ENCODE results near the gene NEBL. TPM values are rescaled to one million over a fixed set of nuclear protein-coding genes. Genes with fewer than 3 reads are reported as not detected.

The NEBL gene
- total RNA-seq, 1 donor from 2014 or later, result 2.0 TPM

DNA sequence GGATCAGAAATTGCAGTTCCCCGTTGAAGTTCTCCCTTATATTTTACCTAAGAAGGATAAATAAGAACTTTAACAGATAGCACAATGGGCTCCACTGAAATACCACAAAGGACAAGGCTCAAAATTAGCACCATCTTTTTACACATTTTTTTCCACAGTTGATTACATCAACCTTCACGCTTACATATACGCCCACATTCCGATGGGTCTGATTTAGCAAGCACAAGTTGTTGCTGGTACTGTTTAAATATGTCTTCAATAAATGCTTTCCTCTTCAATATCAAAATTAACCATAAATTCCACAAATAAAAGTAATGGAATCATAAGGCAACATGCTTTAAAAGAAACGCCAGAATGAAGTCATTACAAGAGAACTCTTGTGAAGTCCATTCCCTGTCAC, 79.5 kb downstream of the NEBL start:
- Mint-ChIP-seq H3K27me3 (ENCODE audit: low read depth) (no peaks in the 10 kb centered on the region), H3K27ac (ENCODE audit: unreplicated experiment) (no peak overlapping the region), H3K4me3 (ENCODE audit: unreplicated experiment) (no peak overlapping the region), H3K36me3 (ENCODE audit: low read depth) (no peaks in the 10 kb centered on the region), H3K9me3 (ENCODE audit: low read depth) (no peaks in the 10 kb centered on the region), H3K4me1 (ENCODE audit: low read depth) (peaks cover 2% of the 10 kb centered on the region)
- DNase-seq (ENCODE audit: low spot score), result no peak
- TF ChIP-seq CTCF (IDR thresholded peaks at IDR 0.05), result no peak

DNA sequence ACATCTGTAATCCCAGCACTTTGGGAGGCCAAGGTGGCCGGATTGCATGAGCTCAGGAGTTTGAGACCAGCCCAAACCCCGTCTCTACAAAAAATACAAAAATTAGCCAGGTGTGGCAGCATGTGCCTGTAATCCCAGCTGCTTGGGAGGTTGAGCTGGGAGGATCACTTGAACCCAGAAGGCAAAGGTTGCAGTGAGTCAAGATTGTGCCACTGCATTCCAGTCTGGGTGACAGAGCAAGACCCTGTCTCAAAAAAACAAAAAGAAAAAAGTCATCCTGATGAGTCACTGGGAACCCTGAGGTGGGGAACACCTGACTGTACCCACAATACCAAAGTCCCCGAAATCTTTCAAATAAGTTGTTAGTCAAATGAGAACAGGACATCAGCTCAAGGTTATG, 80.0 kb downstream of the NEBL start:
- Mint-ChIP-seq H3K4me1 (ENCODE audit: low read depth) (peaks cover 2% of the 10 kb centered on the region), H3K4me3 (ENCODE audit: unreplicated experiment) (no peak overlapping the region), H3K36me3 (ENCODE audit: low read depth) (no peaks in the 10 kb centered on the region), H3K27me3 (ENCODE audit: low read depth) (no peaks in the 10 kb centered on the region), H3K9me3 (ENCODE audit: low read depth) (no peaks in the 10 kb centered on the region), H3K27ac (ENCODE audit: unreplicated experiment) (no peak overlapping the region)
- DNase-seq (ENCODE audit: low spot score), result no peak
- no peak for TF ChIP-seq CTCF (IDR thresholded peaks at IDR 0.05)

DNA sequence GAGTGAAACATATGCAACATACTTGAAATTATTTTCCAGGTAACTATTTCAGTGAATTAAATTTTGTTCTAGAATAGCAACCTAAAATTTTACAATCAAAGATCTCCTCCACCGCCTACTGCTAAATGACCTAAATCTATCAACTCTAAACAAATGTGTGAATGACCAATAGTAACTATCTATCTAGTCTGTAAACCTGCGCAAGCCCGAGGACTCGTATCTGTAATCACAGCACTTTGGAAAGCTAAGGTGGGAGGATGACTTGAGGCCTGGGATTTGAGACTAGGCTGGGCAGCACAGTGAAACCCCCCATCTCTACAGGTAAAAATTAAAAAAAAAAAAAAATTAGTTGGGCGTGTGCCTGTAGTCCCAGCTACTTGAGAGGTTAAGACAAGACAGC, 83.0 kb downstream of the NEBL start:
- no peak for DNase-seq (ENCODE audit: low spot score)
- H3K4me3 Mint-ChIP-seq (ENCODE audit: unreplicated experiment), result no peak overlapping the region
- no peaks in the 10 kb centered on the region for H3K9me3 Mint-ChIP-seq (ENCODE audit: low read depth)
- H3K4me1 Mint-ChIP-seq (ENCODE audit: low read depth), result peaks cover 7% of the 10 kb centered on the region
- no peak for TF ChIP-seq CTCF (IDR thresholded peaks at IDR 0.05)
- no peaks in the 10 kb centered on the region for H3K36me3 Mint-ChIP-seq (ENCODE audit: low read depth)
- no peaks in the 10 kb centered on the region for H3K27me3 Mint-ChIP-seq (ENCODE audit: low read depth)
- no peak overlapping the region for H3K27ac Mint-ChIP-seq (ENCODE audit: unreplicated experiment)

DNA sequence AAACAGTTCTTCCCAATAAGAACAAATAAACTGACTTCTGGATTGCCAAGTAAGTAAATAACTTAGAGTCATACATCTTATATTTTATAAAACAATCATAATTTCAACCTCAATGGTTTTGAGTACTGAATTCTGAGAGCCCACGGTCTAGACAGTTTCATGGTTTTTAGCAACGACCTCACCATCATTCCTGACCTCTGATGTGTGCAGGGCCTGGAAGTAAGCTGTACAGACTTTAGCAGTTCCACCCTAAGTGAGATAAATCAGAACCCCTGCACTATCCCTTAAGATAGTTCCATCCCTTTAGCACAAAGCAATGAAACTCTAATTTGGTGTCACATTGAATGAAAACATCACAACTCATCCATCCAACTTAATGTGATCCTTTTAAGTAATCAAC, 86.0 kb downstream of the NEBL start:
- H3K27ac Mint-ChIP-seq (ENCODE audit: unreplicated experiment), result no peak overlapping the region
- no peak for DNase-seq (ENCODE audit: low spot score)
- H3K27me3 Mint-ChIP-seq (ENCODE audit: low read depth), result no peaks in the 10 kb centered on the region
- no peaks in the 10 kb centered on the region for H3K9me3 Mint-ChIP-seq (ENCODE audit: low read depth)
- no peak overlapping the region for H3K4me3 Mint-ChIP-seq (ENCODE audit: unreplicated experiment)
- peaks cover 5% of the 10 kb centered on the region for H3K4me1 Mint-ChIP-seq (ENCODE audit: low read depth)
- no peak for TF ChIP-seq CTCF (IDR thresholded peaks at IDR 0.05)
- no peaks in the 10 kb centered on the region for H3K36me3 Mint-ChIP-seq (ENCODE audit: low read depth)

DNA sequence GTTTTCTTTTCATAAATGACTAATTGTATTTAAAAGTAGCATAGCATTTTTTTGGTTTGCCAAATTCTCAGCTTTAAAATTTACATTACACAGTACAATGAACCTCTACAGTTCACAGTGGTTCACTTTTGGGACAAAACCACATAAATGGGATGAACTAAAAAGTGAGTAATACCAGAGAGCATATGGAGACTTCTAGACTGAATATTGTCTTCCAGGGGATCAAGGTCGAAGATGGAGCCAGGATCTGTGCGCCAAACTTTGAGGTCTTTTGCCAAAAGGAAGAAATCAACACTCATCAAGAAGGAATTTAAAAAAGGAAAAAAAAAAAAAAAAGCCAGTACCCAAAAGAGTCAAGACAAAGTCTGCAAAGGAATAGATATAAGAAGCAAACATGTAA, 87.5 kb downstream of the NEBL start:
- Mint-ChIP-seq H3K4me1 (ENCODE audit: low read depth) (peaks cover 5% of the 10 kb centered on the region), H3K27me3 (ENCODE audit: low read depth) (no peaks in the 10 kb centered on the region), H3K27ac (ENCODE audit: unreplicated experiment) (no peak overlapping the region), H3K4me3 (ENCODE audit: unreplicated experiment) (no peak overlapping the region), H3K36me3 (ENCODE audit: low read depth) (no peaks in the 10 kb centered on the region), H3K9me3 (ENCODE audit: low read depth) (no peaks in the 10 kb centered on the region)
- no peak for TF ChIP-seq CTCF (IDR thresholded peaks at IDR 0.05)
- DNase-seq (ENCODE audit: low spot score), result no peak

Data from chondrocyte (in vitro differentiated cells).